ENCODE results near the gene FAS.
"Not testable (repeated sequence)": the region's sequence is repeated elsewhere in the genome, so short reads cannot be mapped to it uniquely, and the experiment has no call there.

The FAS gene

GRCh38 chr10:89019569-89020327, 29.1 kb downstream of the FAS start:
- H3K4me1 ChIP-seq (ENCODE audit: control insufficient read depth, insufficient read depth, low read length) = peaks cover 2% of the 10 kb centered on the region
- H3K4me3 ChIP-seq (ENCODE audit: low read length) = no peak overlapping the region
- H3K27me3 ChIP-seq (replicated peaks; ENCODE audit: control insufficient read depth, insufficient read depth, low read length) = no peaks in the 10 kb centered on the region
- H3K9ac ChIP-seq (ENCODE audit: low read length) = no peak overlapping the region
- no peaks in the 10 kb centered on the region for H3K9me3 ChIP-seq (ENCODE audit: control insufficient read depth, low read length)
- peaks cover 69% of the 10 kb centered on the region for H3K36me3 ChIP-seq (ENCODE audit: control insufficient read depth, insufficient read depth, low read length, severe bottlenecking)
- no peak for DNase-seq (ENCODE audit: low read depth)

DNA sequence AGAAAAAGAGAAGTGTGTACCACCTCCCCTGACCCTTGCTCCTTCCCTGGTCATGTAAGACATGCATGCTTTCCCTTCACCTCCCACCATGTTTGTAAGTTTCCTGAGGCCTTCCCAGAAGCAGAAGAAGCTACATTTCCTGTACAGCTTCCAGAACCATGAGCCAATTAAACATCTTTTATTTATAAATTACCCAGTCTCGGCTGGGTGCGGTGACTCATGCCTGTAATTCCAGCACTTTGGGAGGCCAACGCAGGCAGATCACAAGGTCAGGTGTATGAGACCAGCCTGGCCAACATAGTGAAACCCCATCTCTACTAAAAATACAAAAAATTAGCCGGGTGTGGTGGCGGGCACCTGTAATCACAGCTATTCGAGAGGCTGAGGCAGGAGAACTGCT, 30.9 kb downstream of the FAS start:
- H3K27me3 ChIP-seq (replicated peaks; ENCODE audit: control insufficient read depth, insufficient read depth, low read length); DNase-seq (ENCODE audit: low read depth); H3K4me3 ChIP-seq (ENCODE audit: low read length); H3K9ac ChIP-seq (ENCODE audit: low read length); H3K4me1 ChIP-seq (ENCODE audit: control insufficient read depth, insufficient read depth, low read length); H3K9me3 ChIP-seq (ENCODE audit: control insufficient read depth, low read length): not testable (repeated sequence)
- peaks cover 52% of the 10 kb centered on the region for H3K36me3 ChIP-seq (ENCODE audit: control insufficient read depth, insufficient read depth, low read length, severe bottlenecking)

GRCh38 chr10:89022734-89023133, 32.1 kb downstream of the FAS start:
- no peak overlapping the region for H3K4me3 ChIP-seq (ENCODE audit: low read length)
- no peak overlapping the region for H3K9ac ChIP-seq (ENCODE audit: low read length)
- no peak for DNase-seq (ENCODE audit: low read depth)
- H3K4me1 ChIP-seq (ENCODE audit: control insufficient read depth, insufficient read depth, low read length) = no peaks in the 10 kb centered on the region
- peaks cover 45% of the 10 kb centered on the region for H3K36me3 ChIP-seq (ENCODE audit: control insufficient read depth, insufficient read depth, low read length, severe bottlenecking)
- no peaks in the 10 kb centered on the region for H3K27me3 ChIP-seq (replicated peaks; ENCODE audit: control insufficient read depth, insufficient read depth, low read length)
- no peaks in the 10 kb centered on the region for H3K9me3 ChIP-seq (ENCODE audit: control insufficient read depth, low read length)

- Histone ChIP-seq H3K9me3 (ENCODE audit: control insufficient read depth, low read length) (no peaks in the 10 kb centered on the region), H3K4me3 (ENCODE audit: low read length) (no peak overlapping the region), H3K4me1 (ENCODE audit: control insufficient read depth, insufficient read depth, low read length) (peaks cover 20% of the 10 kb centered on the region), H3K36me3 (ENCODE audit: control insufficient read depth, insufficient read depth, low read length, severe bottlenecking) (peaks cover 20% of the 10 kb centered on the region), H3K27me3 (replicated peaks; ENCODE audit: control insufficient read depth, insufficient read depth, low read length) (no peaks in the 10 kb centered on the region), H3K9ac (ENCODE audit: low read length) (no peak overlapping the region)
- no peak for DNase-seq (ENCODE audit: low read depth)
Measured at GRCh38 chr10:89025453-89025852, 34.9 kb downstream of the FAS start.

GRCh38 chr10:89029181-89029580, 38.6 kb downstream of the FAS start:
- Histone ChIP-seq H3K4me1 (ENCODE audit: control insufficient read depth, insufficient read depth, low read length) (peaks cover 45% of the 10 kb centered on the region), H3K27me3 (replicated peaks; ENCODE audit: control insufficient read depth, insufficient read depth, low read length) (no peaks in the 10 kb centered on the region), H3K4me3 (ENCODE audit: low read length) (no peak overlapping the region)

GRCh38 chr10:89029785-89030437, 39.3 kb downstream of the FAS start:
- H3K27me3 ChIP-seq (replicated peaks; ENCODE audit: control insufficient read depth, insufficient read depth, low read length) = no peaks in the 10 kb centered on the region
- no peaks in the 10 kb centered on the region for H3K36me3 ChIP-seq (ENCODE audit: control insufficient read depth, insufficient read depth, low read length, severe bottlenecking)
- H3K4me3 ChIP-seq (ENCODE audit: low read length) = no peak overlapping the region
- peaks cover 49% of the 10 kb centered on the region for H3K4me1 ChIP-seq (ENCODE audit: control insufficient read depth, insufficient read depth, low read length)
- H3K9me3 ChIP-seq (ENCODE audit: control insufficient read depth, low read length) = no peaks in the 10 kb centered on the region
- DNase-seq (ENCODE audit: low read depth) = peak; percentile 92
- H3K9ac ChIP-seq (ENCODE audit: low read length) = peak overlapping the region; percentile 49

More at GRCh38 chr10:89029181-89029580, 38.6 kb downstream of the FAS start:
- Histone ChIP-seq H3K9ac (ENCODE audit: low read length) (no peak overlapping the region), H3K9me3 (ENCODE audit: control insufficient read depth, low read length) (no peaks in the 10 kb centered on the region), H3K36me3 (ENCODE audit: control insufficient read depth, insufficient read depth, low read length, severe bottlenecking) (no peaks in the 10 kb centered on the region)
- DNase-seq (ENCODE audit: low read depth) = no peak

DNA sequence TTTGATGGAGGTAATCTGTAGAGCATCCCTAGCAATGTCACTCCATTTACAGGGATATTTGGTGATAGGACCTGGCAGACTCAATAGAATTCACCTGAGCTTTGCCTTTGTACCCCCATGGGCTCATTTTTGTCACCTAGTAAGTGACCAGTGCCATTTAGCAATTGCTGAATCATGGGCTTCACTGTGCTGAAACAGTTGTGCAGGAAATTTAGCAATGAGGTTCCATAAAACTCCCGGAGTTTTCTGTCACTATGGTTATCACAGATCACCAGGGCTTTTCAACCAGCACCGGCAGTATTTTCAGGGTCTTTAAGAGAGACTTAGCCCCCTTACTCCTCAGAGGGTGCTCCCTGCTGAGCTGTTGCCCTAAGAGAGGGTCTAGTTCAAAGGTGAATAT, 40.2 kb downstream of the FAS start:
- Histone ChIP-seq H3K36me3 (ENCODE audit: control insufficient read depth, insufficient read depth, low read length, severe bottlenecking) (no peaks in the 10 kb centered on the region), H3K4me1 (ENCODE audit: control insufficient read depth, insufficient read depth, low read length) (peaks cover 57% of the 10 kb centered on the region), H3K9ac (ENCODE audit: low read length) (peak overlapping the region; percentile 49), H3K9me3 (ENCODE audit: control insufficient read depth, low read length) (no peaks in the 10 kb centered on the region), H3K27me3 (replicated peaks; ENCODE audit: control insufficient read depth, insufficient read depth, low read length) (no peaks in the 10 kb centered on the region), H3K4me3 (ENCODE audit: low read length) (no peak overlapping the region)
- no peak for DNase-seq (ENCODE audit: low read depth)

GRCh38 chr10:89032141-89032891, 41.7 kb downstream of the FAS start:
- Histone ChIP-seq H3K4me3 (ENCODE audit: low read length) (peak overlapping the region; percentile 37), H3K4me1 (ENCODE audit: control insufficient read depth, insufficient read depth, low read length) (peaks cover 60% of the 10 kb centered on the region), H3K36me3 (ENCODE audit: control insufficient read depth, insufficient read depth, low read length, severe bottlenecking) (no peaks in the 10 kb centered on the region), H3K27me3 (replicated peaks; ENCODE audit: control insufficient read depth, insufficient read depth, low read length) (no peaks in the 10 kb centered on the region), H3K9me3 (ENCODE audit: control insufficient read depth, low read length) (no peaks in the 10 kb centered on the region), H3K9ac (ENCODE audit: low read length) (peak overlapping the region; percentile 36)
- peak; percentile 82 for DNase-seq (ENCODE audit: low read depth)

DNA sequence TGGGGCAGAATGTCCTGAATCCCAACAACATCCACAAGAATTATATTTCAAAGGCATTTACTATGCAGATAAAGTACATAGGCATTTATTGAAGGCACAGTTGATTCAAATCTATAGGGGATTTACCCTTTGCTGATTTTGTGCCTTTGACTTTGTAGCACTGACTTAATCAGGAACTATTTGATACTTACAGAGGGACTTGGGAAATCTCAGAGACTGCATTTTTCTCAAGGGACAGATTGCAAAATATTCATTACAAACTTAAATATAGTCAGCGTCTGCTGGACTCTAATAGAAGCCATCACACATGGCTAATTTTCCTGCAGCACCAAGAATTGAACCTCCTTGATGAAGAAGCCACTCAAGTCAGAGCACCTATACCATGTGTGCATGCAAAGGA, 44.9 kb downstream of the FAS start:
- peak overlapping the region; percentile 9 for H3K4me3 ChIP-seq (ENCODE audit: low read length)
- H3K4me1 ChIP-seq (ENCODE audit: control insufficient read depth, insufficient read depth, low read length) = peaks cover 40% of the 10 kb centered on the region
- DNase-seq (ENCODE audit: low read depth) = no peak
- H3K36me3 ChIP-seq (ENCODE audit: control insufficient read depth, insufficient read depth, low read length, severe bottlenecking) = no peaks in the 10 kb centered on the region
- H3K27me3 ChIP-seq (replicated peaks; ENCODE audit: control insufficient read depth, insufficient read depth, low read length) = no peaks in the 10 kb centered on the region
- no peak overlapping the region for H3K9ac ChIP-seq (ENCODE audit: low read length)
- peaks cover 1% of the 10 kb centered on the region for H3K9me3 ChIP-seq (ENCODE audit: control insufficient read depth, low read length)

- Histone ChIP-seq H3K27me3 (replicated peaks; ENCODE audit: control insufficient read depth, insufficient read depth, low read length) (no peaks in the 10 kb centered on the region), H3K36me3 (ENCODE audit: control insufficient read depth, insufficient read depth, low read length, severe bottlenecking) (no peaks in the 10 kb centered on the region), H3K9ac (ENCODE audit: low read length) (no peak overlapping the region), H3K4me1 (ENCODE audit: control insufficient read depth, insufficient read depth, low read length) (peaks cover 24% of the 10 kb centered on the region), H3K9me3 (ENCODE audit: control insufficient read depth, low read length) (peaks cover 3% of the 10 kb centered on the region), H3K4me3 (ENCODE audit: low read length) (no peak overlapping the region)
- DNase-seq (ENCODE audit: low read depth) = no peak
Measured at GRCh38 chr10:89037096-89037495, 46.5 kb downstream of the FAS start.

GRCh38 chr10:89042562-89042961, 52.0 kb downstream of the FAS start:
- Histone ChIP-seq H3K9ac (ENCODE audit: low read length) (no peak overlapping the region), H3K9me3 (ENCODE audit: control insufficient read depth, low read length) (peaks cover 3% of the 10 kb centered on the region), H3K36me3 (ENCODE audit: control insufficient read depth, insufficient read depth, low read length, severe bottlenecking) (no peaks in the 10 kb centered on the region), H3K27me3 (replicated peaks; ENCODE audit: control insufficient read depth, insufficient read depth, low read length) (no peaks in the 10 kb centered on the region), H3K4me1 (ENCODE audit: control insufficient read depth, insufficient read depth, low read length) (peaks cover 5% of the 10 kb centered on the region), H3K4me3 (ENCODE audit: low read length) (no peak overlapping the region)
- DNase-seq (ENCODE audit: low read depth) = no peak
